HG03159 (cell line): ENCODE results near the gene TMEM184B.

Experiments used
- ATAC-seq: cut with Tn5 transposase; IDR thresholded peaks from one replicate; pipeline ENCODE4 v1.9.1; 2021; ENCODE audit warnings: mild to moderate bottlenecking, moderate library complexity; ENCODE audit not compliant: unreplicated experiment

TMEM184B gene

GRCh38 chr22:38282397-38282796 is 9.6 kb upstream of the TMEM184B start:
- no peak for ATAC-seq

GRCh38 chr22:38276166-38276565 is 3.4 kb upstream of the TMEM184B start:
- no peak for ATAC-seq

GRCh38 chr22:38273135-38273826 is 471 bp upstream of the TMEM184B start:
- ATAC-seq: no peak

- peak; percentile 19 for ATAC-seq
These were observed 860 bp downstream of the TMEM184B start for GRCh38 chr22:38271927-38272372.

GRCh38 chr22:38271101-38271500 is 1.7 kb downstream of the TMEM184B start:
- no peak for ATAC-seq

GRCh38 chr22:38270091-38270992 is 2.5 kb downstream of the TMEM184B start:
- ATAC-seq: no peak

GRCh38 chr22:38269466-38269865 is 3.3 kb downstream of the TMEM184B start:
- ATAC-seq: no peak

- ATAC-seq: no peak
These were observed 5.7 kb downstream of the TMEM184B start for GRCh38 chr22:38267086-38267485.

- no peak for ATAC-seq
These were observed 6.7 kb downstream of the TMEM184B start for GRCh38 chr22:38266120-38266519.

GRCh38 chr22:38264322-38264843 is 8.4 kb downstream of the TMEM184B start:
- no peak for ATAC-seq

- ATAC-seq: no peak
These were observed 10.6 kb downstream of the TMEM184B start for GRCh38 chr22:38262051-38262795.

GRCh38 chr22:38260761-38261681 is 11.8 kb downstream of the TMEM184B start:
- ATAC-seq: no peak

- no peak for ATAC-seq
These were observed 13.4 kb downstream of the TMEM184B start for GRCh38 chr22:38259370-38259769.

GRCh38 chr22:38258895-38259294 is 13.9 kb downstream of the TMEM184B start:
- no peak for ATAC-seq

GRCh38 chr22:38257650-38258250 is 15.1 kb downstream of the TMEM184B start:
- ATAC-seq: no peak

- no peak for ATAC-seq
These were observed 15.6 kb downstream of the TMEM184B start for GRCh38 chr22:38257181-38257580.

GRCh38 chr22:38255697-38256096 is 17.1 kb downstream of the TMEM184B start:
- no peak for ATAC-seq

- ATAC-seq: no peak
These were observed 21.5 kb downstream of the TMEM184B start for GRCh38 chr22:38251341-38251692.

- no peak for ATAC-seq
These were observed 22.0 kb downstream of the TMEM184B start for GRCh38 chr22:38250643-38251340.
